ENCODE results near the gene IL19. TPM values are rescaled to one million over a fixed set of nuclear protein-coding genes. Genes with fewer than 3 reads are reported as not detected.

IL19 gene
- polyA plus RNA-seq, 1 of the 3 experiments (the other 2 are of a cell fraction), result not detected

GRCh38 chr1:206847946-206848345 lies 77.4 kb downstream of the IL19 start:
- no peaks in the 10 kb centered on the region for H3K79me2 ChIP-seq (ENCODE audit: insufficient read depth)
- ChIA-PET CTCF (interaction anchor here (1.0 to 1.7 kb wide), 3 partner anchors 9 to 65 kb away, joined by 4 to 5 read pairs (median 5); no protein-coding TSS in a partner anchor), POLR2A (no interaction called here)
- H3K9me3 ChIP-seq, result peaks cover 8% of the 10 kb centered on the region; the same call in 1 of the 2 replicates
- H3K27ac ChIP-seq (ENCODE audit: low read depth in 2 of 2, low read length in 1 of 2), result no peak overlapping the region
- H3K4me3 ChIP-seq (ENCODE audit: low read depth in 2 of 2, low read length in 1 of 2), result no peak overlapping the region
- H3K27me3 ChIP-seq (ENCODE audit: insufficient read depth), result no peaks in the 10 kb centered on the region
- no peaks in the 10 kb centered on the region for H3K4me1 ChIP-seq (ENCODE audit: control insufficient read depth in 1 of 2, insufficient read depth in 2 of 2, low read depth in 1 of 2, low read length in 1 of 2)
- no peak overlapping the region for H3K9ac ChIP-seq
- H4K20me1 ChIP-seq (ENCODE audit: insufficient read depth), result no peaks in the 10 kb centered on the region
- H3K36me3 ChIP-seq (replicated peaks in 1 of 2; ENCODE audit: control insufficient read depth in 1 of 2, insufficient read depth in 2 of 2, low read length in 1 of 2), result peaks cover 0 to 3% of the 10 kb centered on the region in 2 experiments
- no peak overlapping the region for H3K4me2 ChIP-seq
- DNase-seq, result no peak
- TF ChIP-seq TCF12 (IDR thresholded peaks at IDR 0.05), result no peak
- no peak for TF ChIP-seq TAF1 (IDR thresholded peaks at IDR 0.05; ENCODE audit: borderline replicate concordance, low read depth, low read length)
- TF ChIP-seq NFIC (IDR thresholded peaks at IDR 0.05; ENCODE audit: borderline replicate concordance), result no peak
- TF ChIP-seq USF2 (IDR thresholded peaks at IDR 0.05; ENCODE audit: borderline replicate concordance, low read depth, low read length), result no peak
- TF ChIP-seq FOXM1 (IDR thresholded peaks at IDR 0.05; ENCODE audit: low read depth), result no peak
- TF ChIP-seq RXRA (IDR thresholded peaks at IDR 0.05; ENCODE audit: borderline replicate concordance, low read depth), result no peak
- no peak for TF ChIP-seq CHD2 (IDR thresholded peaks at IDR 0.05; ENCODE audit: low read length, partially characterized antibody)
- TF ChIP-seq TEAD4 (IDR thresholded peaks at IDR 0.05; ENCODE audit: borderline replicate concordance, insufficient read depth), result no peak
- no peak for TF ChIP-seq FOSL2 (IDR thresholded peaks at IDR 0.05; ENCODE audit: borderline replicate concordance, low read depth)
- no peaks in the 10 kb centered on the region for H3F3A ChIP-seq (replicated peaks; ENCODE audit: insufficient read depth)
- no peaks in the 10 kb centered on the region for H3K9me2 ChIP-seq
- WGBS (ENCODE audit: low lambda C conversion rate), result 43% methylated on average over 1 of the region's 1 CpG
- no peak overlapping the region for H2AFZ ChIP-seq (ENCODE audit: low read depth)

GRCh38 chr1:206850401-206850800 lies 79.8 kb downstream of the IL19 start:
- Histone ChIP-seq H3K79me2 (ENCODE audit: insufficient read depth) (no peaks in the 10 kb centered on the region), H3K27ac (ENCODE audit: low read depth in 2 of 2, low read length in 1 of 2) (no peak overlapping the region), H3K4me2 (no peak overlapping the region), H3K36me3 (replicated peaks in 1 of 2; ENCODE audit: control insufficient read depth in 1 of 2, insufficient read depth in 2 of 2, low read length in 1 of 2) (peaks cover 0 to 3% of the 10 kb centered on the region in 2 experiments), H4K20me1 (ENCODE audit: insufficient read depth) (no peaks in the 10 kb centered on the region), H3K9ac (no peak overlapping the region), H3K9me2 (no peaks in the 10 kb centered on the region), H3K27me3 (ENCODE audit: insufficient read depth) (no peaks in the 10 kb centered on the region), H3K4me3 (ENCODE audit: low read depth in 2 of 2, low read length in 1 of 2) (no peak overlapping the region), H2AFZ (ENCODE audit: low read depth) (no peak overlapping the region), H3K4me1 (ENCODE audit: control insufficient read depth in 1 of 2, insufficient read depth in 2 of 2, low read depth in 1 of 2, low read length in 1 of 2) (no peaks in the 10 kb centered on the region), H3K9me3 (peaks cover 9% of the 10 kb centered on the region; the same call in 1 of the 2 replicates), H3F3A (replicated peaks; ENCODE audit: insufficient read depth) (no peaks in the 10 kb centered on the region)
- DNase-seq, result no peak
- TF ChIP-seq FOSL2 (IDR thresholded peaks at IDR 0.05; ENCODE audit: borderline replicate concordance, low read depth) (no peak), GABPA (IDR thresholded peaks at IDR 0.05; ENCODE audit: low read depth) (no peak), GATA2 (CRISPR knock-in tag; IDR thresholded peaks at IDR 0.05) (no peak), RXRA (IDR thresholded peaks at IDR 0.05; ENCODE audit: borderline replicate concordance, low read depth) (no peak), RFX5 (IDR thresholded peaks at IDR 0.05; ENCODE audit: low read length) (no peak)
- ChIA-PET CTCF (no interaction called here), POLR2A (no interaction called here)
- 24% methylated on average over 2 of the region's 2 CpGs for WGBS (ENCODE audit: low lambda C conversion rate)
